Ureter (tissue), 1 donor: ENCODE measurements around the gene ELAC2. TPM values are rescaled to one million over a fixed set of nuclear protein-coding genes. Genes with fewer than 3 reads are reported as not detected.

Experiments used
- DNase-seq: peaks from one replicate; pipeline ENCODE4 v3.0.0-alpha.2; 2020; ENCODE audit warnings: low spot score
- total RNA-seq: library from RNA; stranded (reverse); gene quantifications from one replicate; pipeline ENCODE4 v1.2.4, GENCODE V29; 2023
- donor health status: DM: yes; HTN: yes; CAD: no.

The ELAC2 gene, protein sequence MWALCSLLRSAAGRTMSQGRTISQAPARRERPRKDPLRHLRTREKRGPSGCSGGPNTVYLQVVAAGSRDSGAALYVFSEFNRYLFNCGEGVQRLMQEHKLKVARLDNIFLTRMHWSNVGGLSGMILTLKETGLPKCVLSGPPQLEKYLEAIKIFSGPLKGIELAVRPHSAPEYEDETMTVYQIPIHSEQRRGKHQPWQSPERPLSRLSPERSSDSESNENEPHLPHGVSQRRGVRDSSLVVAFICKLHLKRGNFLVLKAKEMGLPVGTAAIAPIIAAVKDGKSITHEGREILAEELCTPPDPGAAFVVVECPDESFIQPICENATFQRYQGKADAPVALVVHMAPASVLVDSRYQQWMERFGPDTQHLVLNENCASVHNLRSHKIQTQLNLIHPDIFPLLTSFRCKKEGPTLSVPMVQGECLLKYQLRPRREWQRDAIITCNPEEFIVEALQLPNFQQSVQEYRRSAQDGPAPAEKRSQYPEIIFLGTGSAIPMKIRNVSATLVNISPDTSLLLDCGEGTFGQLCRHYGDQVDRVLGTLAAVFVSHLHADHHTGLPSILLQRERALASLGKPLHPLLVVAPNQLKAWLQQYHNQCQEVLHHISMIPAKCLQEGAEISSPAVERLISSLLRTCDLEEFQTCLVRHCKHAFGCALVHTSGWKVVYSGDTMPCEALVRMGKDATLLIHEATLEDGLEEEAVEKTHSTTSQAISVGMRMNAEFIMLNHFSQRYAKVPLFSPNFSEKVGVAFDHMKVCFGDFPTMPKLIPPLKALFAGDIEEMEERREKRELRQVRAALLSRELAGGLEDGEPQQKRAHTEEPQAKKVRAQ
- total RNA-seq, result 87.3 TPM

DNA sequence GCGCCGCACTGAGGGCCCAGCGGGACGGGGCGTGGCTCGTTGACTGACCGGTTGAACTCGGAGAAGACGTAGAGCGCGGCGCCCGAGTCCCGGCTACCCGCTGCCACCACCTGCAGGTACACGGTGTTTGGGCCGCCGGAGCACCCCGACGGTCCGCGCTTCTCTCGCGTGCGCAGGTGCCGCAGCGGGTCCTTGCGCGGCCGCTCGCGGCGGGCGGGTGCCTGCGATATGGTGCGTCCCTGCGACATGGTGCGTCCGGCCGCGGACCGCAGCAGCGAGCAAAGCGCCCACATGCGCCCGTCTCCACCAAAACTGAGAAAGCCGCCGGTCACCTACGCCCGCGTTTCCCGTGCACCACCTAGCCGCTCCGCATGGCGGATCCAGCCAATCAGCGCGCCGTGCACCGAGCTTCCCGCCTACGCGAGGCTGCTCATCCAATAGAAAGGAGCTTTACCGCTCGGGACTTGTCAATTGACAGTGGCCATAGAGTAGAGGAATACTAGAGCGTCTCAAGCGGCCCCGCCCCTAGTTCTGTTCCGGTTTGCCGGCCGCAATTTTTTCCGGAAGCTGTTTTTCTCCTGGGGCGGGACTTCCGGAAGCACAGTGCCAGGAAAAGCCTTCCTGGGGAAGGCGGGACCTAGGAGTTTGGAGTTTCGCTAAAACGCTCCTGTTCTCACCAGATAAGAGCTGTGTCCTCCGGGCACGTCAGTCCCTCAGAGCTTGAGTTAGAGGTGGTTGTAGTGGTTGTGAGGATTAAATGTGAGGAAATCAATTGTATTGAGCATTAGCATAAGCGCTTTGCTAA lies at the start of gene ELAC2:
Gene ELAC2 (minus strand): TSS at position 373 of the 805 bp plus-strand sequence. CDS start 80 bp downstream, at position 293.
- DNase-seq, result peak; percentile 98

DNA sequence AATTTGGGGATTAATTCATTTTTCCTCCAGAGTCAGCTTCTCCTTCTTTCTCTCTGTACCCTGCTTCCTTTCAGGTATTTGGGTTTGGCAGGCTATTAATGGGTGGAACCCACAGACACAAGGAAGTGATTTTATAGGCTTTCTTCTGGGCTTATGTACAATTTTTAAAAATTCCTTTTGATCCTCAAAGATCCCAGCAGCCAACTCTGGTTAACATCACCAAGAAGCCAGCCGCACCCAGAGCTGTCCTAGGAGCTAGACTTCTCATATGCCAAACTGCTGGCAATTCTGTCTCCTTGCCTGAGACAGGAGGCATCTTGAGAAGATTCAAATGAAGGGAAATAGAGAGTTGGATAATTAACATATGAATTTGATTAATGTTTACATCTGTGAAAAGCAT lies 47.2 kb upstream of the ELAC2 start:
- DNase-seq, result no peak

DNA sequence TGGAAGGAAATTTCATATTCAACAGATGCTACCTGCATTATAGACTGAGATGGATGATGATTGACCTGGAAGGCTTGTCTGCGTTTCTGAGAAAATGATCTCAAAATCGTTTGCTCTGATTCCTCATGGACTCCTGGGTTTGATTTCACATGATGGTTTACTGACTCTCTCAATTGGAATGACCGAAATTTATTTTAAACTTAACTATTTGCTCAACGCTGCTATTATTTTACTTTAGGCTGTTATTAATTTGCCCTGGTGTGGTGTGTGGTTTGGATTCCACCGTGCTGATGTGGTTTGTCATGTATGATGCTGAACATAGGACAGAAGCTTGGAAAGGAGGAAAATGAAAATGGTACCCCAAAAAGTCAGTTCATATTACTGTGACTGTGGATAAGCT lies 37.3 kb upstream of the ELAC2 start:
- DNase-seq, result no peak

DNA sequence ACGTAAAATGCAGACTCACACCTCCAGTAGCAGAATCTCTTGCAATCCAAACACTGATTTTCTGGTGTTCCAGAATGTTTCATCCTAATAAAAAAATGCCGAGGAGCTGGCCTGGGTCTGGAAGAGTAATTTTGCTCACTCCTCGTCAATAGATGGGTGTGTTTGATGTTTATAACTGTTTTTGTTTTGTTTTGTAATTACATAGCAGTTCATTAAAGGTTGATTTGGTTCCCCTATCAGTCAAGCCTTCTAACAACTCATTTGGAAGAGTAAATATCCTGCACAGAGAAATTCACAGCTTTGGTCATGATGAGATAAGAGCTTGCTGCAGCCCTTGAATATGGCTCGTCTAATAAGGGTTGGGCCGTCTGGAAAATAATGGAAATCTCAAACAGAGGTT lies 36.8 kb upstream of the ELAC2 start:
- no peak for DNase-seq

DNA sequence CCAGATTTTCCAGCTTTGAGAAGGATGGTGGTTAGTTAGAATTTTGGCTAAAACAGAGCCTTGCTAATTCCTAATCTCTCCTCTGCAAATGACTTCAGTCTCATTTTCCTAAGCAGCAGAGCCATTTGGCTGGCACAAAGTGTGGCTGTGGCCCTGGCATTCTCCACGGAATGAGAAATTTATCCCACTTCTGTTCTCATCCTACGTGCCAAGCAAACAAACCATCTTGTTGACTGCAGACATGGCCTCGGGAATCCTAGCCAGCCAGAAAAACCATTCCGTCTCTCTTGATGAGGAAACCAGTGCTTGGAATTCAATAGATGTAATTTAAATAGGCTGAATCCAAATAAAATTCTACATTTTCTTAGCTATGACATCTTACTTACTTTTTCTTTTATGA lies 34.1 kb upstream of the ELAC2 start:
- DNase-seq, result no peak

DNA sequence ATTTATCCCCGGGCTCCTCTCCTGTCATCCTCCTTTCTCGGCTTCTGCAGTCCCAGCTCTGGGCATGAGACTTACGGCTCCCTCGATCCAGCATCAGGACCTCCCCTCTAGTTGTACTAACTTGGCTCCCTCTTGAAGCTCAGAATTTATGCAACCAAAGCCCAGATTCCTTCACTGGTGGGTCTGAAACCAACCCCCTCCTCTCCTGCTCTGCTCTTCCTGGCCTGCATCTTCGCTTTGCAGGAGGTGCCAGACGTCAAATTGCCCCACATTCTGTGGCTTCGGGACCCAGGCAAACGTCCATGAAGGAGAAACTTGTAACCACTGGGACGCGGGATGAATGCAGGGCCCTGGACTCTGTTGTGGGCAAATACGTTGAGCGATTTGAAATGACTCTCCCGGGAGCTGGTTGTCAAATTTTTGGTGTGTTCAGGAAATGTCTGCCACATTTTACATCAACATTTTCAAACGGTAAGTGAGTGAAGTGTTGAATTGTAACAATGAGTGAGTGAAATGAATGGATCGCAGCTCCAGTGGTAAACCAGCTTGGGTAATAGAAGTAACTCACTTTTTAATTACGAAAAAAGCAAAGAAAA lies 29.3 kb upstream of the ELAC2 start:
- no peak for DNase-seq

DNA sequence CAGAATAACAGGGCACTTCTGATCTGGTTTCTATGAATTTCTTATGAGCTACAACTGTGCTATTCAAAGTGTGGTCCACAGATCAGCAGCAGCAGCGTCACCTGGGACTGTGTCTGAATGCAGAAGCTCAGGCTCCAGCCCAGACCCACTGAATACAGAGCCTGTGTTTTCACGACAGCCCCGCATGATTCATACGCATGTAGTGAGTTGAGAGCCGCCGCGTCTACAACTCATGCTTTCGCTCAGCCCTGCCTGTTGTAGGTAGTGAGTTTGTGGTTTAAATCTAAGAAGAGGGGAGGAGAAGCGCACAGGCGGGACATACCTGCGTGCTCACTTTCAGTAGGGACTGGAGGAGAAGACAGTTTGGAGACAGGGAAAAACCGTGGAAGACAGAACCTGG lies 28.5 kb upstream of the ELAC2 start:
- no peak for DNase-seq

DNA sequence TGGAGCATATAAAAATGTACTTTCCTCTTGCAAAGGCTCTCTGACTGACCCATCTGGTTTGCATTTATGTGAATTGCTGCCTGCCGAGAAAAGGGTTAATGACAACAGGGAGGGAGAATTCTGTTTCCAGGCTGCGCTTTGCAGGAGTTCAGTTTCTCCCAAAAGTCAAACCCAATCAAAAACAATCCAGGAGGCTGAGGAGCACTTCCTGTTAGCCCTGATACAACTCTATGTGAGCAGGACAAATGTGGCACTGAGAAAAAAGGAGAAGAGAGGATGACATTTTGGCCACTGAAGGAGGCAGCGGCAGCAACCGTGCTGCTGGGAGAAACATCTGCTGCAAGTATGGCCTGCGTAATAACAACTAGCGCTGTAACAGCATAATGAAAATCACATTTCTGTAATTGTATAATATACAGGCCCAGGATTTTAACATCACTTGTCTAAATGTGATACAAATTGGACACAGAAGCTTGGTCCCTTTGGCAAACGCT lies 26.8 kb upstream of the ELAC2 start:
- DNase-seq, result no peak

DNA sequence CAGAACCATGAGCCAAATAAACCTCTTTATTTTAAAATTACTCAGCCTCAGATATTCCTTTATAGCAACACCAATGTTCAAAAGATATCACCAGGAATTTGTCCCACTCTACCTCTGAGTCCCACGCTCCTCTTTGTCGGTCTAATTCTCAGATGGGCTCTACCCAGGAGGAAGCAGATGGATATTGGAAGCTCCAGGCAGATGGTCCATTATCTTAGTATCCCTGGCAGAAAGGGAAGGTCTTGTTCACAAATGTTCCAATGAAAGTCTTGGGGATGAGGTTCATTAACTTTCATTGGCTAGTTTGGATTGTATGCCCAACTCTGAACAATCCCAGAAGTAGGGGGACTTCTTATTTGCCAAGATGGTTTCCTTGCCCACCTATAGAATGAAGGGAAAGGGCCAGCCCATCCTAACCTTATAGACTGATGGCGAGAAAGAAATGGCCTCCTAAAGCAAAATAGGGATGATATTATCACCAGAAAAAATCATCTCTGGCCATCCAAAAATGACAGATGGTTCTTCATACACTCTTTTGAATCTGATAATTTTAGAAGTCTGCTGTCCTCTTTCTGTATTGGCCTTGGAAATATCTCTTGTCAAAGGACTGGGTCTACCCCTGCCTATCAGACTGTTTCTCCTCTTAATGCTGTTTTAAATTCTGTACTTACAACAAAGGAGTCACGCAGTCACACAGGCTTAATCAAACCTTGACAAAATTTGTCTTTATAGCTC lies 21.3 kb upstream of the ELAC2 start:
- no peak for DNase-seq

DNA sequence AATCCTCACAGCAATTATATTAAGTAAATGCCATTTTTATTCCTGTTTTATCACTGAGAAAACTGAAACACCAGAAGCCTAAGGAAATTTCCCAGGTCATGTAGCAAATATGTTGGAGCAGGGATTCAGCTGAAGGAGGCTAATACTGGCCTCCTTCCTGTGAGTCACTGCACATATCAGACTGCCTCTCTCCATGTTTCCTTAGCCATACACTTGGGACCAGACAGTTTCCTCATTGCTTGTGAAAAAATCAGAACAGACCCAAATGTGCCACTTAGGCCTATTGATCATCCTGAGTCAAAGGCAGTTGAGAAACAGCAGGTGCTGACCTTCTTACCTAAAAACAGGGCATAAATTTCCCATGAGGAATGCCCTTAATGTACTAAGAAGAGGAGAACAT lies 18.9 kb upstream of the ELAC2 start:
- no peak for DNase-seq

DNA sequence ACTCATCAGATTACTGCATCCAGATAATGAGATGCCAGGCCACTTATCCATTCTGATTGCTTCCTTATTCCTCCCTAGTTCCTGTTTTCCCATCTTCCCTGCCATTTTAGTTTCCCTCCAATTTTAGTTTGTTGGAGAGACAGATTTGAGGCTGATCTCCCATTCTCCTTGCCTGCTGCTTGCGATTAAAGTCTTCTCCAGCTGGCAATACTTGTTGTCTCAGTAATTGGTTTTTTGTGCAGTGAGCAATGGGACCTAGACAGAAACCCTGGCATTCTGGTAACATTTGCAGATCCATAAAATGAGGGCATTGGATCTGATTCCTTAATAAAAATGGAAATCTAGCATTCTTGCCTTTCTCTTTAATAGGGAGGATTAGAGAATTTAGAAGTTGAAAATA lies 17.6 kb upstream of the ELAC2 start:
- no peak for DNase-seq

DNA sequence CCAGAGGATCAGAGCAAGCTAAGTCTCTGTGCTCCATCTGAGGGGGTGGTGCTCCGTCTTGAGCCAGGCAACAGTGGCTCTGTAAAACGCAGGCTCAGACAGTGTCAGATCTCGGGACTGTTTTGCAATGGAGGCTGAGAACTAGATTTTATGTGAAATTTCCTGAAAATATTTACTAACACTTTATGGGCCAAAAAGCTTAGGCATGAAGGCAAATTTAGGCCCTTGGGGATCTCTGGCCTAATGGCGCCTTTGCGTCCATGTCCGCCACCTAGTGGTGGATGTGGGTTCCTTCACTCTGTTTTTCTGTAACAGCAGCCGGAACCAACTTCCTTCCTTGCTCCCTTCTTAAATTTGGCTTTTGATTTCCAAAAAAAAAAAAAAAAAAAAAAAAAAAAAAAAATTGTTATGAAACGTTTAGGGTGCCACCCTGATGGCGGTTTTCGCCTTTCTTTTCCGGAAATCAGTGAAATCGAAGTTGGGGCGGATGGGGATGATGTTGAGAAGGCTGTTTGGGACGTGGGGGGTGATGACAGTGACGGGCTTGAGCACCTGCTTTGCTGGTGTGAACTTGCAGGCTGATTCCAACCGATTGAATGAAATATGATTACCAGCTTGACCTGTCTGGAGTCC lies 14.0 kb upstream of the ELAC2 start:
- DNase-seq, result peak; percentile 56

DNA sequence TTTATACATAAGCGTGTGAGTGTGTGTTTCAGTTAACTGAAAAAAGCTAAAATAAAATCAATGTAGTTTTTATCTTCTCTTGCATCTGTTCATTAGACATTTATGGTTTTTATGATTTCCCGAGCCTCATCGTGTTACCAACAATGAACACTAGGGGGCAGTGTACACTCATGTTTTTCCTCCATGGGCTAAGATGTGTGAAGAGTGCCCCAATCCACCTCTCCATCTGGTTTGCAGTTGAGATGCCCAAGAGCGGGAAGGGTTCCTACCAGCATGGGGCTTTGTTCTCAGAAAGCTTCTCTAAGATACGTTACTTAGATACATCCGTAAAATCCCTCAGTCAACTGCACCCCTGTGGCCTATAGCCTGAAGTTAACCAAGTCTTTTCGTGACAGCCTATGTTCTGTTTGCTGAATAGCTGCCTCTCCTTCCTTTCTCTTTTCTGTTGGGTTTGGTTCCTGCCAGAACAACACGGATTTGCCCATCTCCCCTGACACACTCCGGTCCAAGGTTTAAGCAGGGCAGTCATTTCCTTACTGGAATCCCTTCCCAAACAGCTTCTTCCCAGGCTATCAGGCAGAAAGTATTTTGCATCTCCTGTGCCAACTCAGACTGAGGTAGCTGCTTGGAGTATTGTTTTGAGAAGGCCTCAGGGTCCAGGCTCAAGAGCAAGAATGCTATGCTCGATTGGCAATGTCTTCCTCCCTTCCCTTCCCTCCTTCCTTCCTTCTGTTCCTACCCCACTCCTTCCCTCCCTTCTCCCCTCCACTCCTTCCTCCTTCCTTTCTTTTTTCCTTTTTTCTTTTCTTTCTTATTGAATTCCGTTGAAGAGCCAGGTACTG lies 12.9 kb upstream of the ELAC2 start:
- no peak for DNase-seq

DNA sequence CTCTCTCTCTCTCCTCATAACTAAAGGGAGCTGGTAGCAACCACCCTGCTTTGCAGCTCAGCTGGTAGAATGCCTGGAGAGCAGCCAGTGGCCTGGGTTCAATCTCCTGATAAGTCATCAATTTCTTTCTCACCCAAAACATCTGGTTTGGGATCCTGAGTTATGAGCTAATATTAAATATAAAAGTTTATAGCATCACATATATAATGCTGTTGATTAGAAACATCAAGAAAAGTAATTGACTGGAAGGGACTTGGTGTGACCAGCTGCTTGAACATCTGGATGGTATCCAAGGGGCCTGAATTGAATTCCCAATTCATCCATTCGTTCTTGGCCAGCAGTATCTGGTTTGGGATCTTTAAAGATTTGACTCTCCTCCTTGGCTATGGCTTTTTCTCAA lies 12.2 kb upstream of the ELAC2 start:
- no peak for DNase-seq

DNA sequence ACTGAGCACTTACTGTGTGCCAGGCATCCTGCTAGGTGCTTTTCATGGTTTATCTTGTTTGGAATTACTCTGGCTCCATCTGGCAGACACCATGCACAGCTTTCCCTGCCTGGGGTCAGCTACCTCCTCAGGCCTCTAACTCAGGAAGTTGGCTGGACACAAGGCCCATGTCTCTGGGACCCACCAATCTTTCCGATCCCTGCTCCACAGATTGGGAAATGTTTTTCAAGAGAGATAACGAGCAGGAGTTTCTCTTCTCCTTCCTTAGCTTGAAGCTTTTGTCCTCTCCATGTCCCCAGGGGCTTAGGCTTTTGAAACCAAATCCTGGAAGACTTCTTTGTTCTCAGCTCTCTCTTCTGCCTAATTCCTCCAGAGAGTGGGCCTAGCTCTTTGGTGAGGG lies 11.5 kb upstream of the ELAC2 start:
- no peak for DNase-seq

DNA sequence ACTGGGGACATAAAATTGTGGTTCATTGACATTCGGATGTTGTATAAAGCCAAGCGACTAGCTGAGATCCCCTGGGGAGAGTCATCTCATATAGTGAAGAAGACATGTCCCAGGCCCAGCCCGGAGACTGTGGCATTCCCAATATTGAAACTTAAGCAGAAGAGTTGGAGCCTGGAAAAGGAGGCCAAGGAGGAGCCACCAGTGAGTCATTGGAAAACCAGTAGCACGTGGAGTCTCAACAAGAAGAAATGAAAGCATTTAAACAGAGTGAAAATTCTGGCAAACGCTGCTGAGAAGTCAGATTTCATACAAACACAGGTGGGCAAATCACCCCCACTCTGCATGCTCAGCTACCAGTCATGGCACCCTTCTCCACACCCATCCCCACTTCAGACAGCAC lies 9.4 kb upstream of the ELAC2 start:
- DNase-seq, result no peak

DNA sequence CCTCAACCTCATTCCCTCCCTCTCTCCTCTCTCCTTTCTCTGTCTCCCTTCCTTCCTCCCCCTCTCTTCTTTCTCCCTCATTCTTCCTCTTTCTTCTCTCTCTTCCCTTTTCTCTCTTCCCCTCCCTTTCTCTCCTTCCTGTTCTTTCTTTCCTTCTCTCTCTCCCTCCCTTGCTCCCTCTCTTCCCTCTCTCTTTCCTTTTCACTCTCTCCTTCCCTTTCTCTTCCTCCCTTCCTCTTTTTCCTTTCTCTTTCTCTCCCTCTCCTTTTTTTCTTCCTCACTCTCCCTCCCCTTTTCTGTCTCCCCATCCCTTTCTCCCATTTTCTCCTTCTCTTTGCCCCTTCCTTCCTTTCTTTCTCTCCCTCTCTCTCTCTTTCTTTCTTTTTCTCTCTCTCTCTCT lies 7.9 kb upstream of the ELAC2 start:
- no peak for DNase-seq

DNA sequence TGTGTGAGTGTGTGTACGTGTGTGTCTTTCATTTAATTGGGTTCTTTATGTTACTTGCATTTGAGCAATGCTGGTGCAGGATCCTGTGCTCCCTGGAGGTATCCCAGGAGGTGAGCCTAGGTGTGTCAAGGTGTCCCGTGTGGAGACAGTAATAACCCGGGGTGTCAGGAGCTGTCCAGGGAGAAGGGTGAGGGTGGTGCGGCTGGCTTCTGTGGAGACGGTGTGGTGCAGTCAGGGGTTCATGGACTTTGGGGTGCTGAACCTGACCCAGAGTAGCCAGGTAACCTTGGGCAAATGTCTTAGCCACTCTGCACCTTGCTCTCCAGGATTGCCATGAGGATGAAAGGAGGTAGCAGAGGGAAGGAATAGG lies 7.4 kb upstream of the ELAC2 start:
- no peak for DNase-seq

DNA sequence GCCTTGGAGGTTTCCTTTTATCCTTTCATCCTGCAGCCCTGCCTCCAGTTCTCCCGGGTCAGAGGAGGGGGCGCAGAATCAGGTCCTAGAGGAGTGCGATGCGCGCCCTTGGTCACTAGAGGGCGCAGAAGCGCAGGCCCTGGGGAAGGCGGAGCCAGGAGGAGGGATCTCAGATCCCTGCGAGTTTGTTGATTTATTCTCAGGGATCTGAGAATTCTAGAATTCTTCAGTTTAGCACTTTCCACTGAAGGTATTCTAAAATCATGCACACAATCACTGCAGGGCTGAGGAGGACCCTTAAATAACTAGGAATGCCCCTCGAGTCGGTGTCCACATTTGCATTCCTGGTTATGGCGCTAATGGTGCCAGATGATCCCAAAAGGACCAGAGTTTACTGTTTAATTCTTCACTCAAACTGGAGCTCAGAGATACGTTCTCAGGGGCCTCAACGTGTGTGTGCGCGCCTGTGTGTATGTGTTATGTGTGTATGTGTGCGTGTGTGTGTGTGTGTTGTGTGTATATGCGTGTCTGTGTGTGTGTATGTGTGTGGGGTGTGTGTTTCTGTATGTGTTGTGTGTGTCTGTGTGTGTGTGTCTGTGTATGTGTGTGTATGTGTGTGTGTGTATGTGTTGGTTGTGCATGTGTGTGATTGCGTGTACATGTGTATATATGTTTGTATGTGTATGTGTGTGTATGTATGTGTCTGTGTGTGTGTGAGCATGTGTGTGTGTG lies 6.9 kb upstream of the ELAC2 start:
- DNase-seq, result no peak
